CD4-positive, alpha-beta T cell treated with Interferon alpha-2 for 1 hour (primary cell): ENCODE measurements around the gene THSD8.

Source experiments
- DNase-seq, 2 donors: peaks; one replicate each; pipeline ENCODE4 v3.0.0-alpha.2; 2020 to 2022

Gene THSD8

GRCh38 chr19:12779162-12779993 is 22.5 kb upstream of the THSD8 start:
- DNase-seq, result no peak

DNA sequence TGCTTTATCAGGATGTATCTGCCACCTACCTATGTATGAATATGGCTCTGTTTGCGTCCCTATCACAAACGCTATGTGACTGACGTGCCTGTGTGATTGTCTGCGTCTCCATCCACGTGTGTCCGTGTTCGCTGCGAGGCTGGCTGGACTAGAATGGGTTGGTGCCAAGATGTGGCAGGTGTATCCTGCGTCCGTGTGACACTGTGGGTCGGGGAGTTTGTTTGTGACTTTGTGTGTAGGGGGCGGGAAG is 19.8 kb upstream of the THSD8 start:
- no peak for DNase-seq

GRCh38 chr19:12782424-12783290 is 19.2 kb upstream of the THSD8 start:
- DNase-seq, result peak; percentile 94 to 95

DNA sequence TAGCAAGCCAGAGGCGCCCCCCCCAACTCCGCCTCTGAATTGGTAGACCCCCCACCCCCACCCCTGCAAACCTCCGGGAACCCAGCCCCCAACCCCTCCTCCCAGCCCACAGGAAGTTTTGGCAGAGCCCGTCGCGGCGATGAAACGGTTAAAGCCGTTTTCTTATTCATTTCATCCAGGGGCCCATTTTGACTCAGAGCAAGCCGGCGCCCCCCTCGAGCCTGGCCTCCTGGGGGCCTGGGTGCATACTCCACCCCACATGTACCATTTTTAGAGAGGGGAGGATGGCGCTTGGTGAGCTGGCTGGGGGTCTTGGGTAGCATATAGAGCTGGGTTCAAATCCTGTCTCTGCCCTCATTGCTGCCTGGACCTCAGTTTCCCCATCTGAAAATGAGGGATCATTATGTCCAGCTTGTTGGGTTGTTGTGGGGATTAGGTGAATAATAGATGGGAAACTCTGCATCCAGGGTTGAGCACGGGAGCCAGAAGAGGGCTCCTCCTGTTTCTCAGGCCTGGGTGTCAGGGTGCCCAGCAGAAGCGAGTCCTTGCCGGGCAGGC is 18.5 kb upstream of the THSD8 start:
- DNase-seq, result peak in 1 of 2 donors; percentile 51

DNA sequence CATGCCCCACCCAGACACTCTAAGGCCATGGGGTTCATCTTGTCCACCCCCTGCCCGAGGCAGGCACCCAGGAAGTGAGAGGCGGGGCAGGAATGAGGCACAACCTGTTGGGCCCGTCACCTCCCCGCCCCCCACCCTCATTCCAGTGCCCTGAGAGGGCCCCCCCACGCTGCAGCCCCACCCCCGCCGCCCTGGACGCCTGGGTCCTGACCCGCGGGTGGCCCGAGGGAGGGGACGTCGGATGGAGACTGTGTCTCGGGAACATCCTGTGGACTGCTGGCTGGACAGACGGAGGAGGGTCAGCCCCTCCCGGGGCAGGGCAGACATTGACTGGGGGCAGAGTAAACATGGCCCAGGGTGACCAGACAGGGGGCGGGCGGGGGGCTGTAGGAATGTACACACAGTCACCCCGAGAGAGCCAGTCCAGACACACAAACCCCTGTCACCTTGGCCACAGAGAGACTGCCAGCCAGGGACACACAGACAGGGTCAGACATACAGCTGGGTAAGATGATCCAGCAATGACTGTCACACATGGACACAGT is 17.9 kb upstream of the THSD8 start:
- peak; percentile 43 to 57 for DNase-seq

DNA sequence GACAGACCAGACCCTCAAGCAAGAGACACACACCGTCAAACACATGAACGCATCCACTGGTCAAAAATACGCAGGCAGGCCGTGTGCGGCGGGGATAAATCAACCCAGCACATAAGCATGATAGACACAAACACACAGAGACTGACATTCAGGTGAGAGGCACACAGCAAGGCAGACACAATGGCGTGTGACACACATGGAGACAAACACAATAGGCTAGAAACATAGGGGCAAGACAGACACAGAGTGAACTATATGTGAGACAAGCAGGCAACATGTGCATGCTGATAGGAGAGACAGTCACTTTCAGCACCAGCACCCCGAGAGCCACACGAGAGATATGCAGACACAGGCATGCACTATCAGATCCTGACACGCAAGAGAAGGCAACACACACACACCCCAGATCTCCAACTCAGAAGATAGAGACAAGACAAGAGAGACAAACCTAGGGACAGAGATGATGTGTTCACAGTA is 17.4 kb upstream of the THSD8 start:
- DNase-seq, result peak in 1 of 2 donors; percentile 52

DNA sequence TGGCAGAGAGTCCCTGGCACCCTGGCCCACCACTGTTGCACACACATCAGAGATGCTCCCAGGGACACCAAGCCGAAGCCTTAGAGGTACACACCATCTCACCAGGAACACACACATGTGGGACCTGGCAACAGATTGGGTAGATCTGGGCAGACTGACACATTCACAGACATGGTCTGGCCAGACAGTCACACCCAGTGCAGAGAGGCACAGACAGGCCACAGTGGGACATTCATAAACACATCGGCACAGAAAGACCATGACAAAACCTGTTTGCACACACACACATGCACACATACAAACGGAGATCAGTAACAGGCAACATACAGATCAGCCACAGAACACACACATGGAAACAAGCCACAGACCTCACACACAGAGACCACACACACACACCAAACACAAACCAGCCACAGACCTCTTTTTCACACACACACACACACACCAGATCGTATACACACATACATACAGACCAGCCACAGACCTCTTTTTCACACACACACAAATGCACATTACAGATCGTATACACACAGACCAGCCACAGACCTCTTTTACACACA is 16.9 kb upstream of the THSD8 start:
- DNase-seq, result peak; percentile 66 to 81

GRCh38 chr19:12785431-12786031 is 16.3 kb upstream of the THSD8 start:
- peak; percentile 39 to 42 for DNase-seq

DNA sequence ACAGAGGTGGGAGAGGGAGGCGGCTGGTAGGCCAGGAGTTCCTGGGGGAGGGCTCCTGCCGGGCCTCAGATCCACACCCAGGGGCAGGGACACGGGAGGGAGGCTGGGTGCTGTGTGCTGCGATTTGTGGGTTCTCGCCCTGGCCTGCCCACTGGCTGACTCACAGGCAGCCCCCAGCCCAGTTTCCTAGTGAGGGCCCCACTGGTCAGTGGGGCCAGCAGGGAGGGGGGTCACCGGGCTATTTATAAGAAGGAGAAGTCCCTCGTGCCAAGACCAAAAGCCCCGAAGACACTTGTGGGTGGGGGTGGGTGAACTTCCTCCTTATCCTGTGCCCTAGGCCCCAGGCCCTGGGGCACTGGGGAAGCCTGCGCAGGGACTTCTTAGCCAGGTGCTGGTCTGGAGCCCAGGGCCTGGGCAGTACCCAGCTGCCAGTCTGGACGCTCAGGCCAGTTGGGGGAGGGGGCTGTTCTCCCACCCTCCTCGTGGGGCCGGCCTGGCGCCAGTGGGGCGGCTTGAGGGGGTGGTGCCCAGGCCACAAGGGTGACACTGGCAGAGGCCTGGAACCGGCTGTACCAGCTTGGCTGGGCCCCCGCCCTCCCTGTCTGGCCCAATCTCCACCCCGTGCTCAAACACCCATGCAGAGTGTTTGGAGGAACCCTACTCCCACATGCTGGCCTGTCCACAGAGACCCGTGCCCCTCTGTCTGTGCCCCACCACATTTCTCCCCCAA is 15.6 kb upstream of the THSD8 start:
- peak; percentile 55 to 82 for DNase-seq

DNA sequence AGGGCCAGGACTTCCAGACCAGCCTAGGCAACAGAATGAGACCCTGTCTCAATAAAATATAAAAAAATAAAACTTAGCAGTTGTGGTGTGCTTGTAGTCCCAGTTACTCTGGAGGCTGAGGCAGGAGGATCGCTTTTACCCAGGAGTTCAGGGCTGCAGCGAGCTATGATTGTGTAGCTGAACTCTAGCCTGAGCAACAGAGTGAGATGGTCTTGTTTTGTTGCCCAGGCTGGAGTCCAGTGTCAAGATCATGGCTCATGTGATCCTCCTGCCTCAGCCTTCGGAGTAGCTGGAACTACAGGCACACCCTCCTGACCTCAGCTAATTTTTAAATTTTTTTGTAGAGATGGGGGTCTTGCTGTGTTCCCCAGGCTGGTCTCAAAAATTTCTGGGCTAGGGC is 14.9 kb upstream of the THSD8 start:
- no peak for DNase-seq

DNA sequence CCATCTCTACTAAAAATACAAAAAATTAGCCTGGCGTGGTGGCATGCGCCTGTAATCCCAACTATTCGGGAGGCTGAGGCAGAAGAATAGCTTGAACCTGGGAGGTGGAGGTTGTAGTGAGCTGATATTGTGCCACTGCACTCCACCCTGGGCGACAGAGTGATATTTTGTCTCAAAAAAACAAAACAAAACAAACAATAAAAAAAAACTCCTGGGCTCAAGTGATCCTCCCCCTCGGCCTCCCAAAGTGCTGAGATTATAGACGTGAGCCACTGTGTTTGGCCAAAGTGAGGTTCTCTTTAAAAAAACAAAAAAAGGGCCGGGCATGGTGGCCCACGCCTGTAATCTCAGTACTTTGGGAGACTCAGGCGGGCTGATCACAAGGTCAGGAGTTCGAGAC is 14.4 kb upstream of the THSD8 start:
- no peak for DNase-seq

- DNase-seq, result no peak
Measured at GRCh38 chr19:12788042-12788681, 13.7 kb upstream of the THSD8 start.

- DNase-seq, result peak; percentile 82 to 85
Measured at GRCh38 chr19:12788682-12789097, 13.2 kb upstream of the THSD8 start.

DNA sequence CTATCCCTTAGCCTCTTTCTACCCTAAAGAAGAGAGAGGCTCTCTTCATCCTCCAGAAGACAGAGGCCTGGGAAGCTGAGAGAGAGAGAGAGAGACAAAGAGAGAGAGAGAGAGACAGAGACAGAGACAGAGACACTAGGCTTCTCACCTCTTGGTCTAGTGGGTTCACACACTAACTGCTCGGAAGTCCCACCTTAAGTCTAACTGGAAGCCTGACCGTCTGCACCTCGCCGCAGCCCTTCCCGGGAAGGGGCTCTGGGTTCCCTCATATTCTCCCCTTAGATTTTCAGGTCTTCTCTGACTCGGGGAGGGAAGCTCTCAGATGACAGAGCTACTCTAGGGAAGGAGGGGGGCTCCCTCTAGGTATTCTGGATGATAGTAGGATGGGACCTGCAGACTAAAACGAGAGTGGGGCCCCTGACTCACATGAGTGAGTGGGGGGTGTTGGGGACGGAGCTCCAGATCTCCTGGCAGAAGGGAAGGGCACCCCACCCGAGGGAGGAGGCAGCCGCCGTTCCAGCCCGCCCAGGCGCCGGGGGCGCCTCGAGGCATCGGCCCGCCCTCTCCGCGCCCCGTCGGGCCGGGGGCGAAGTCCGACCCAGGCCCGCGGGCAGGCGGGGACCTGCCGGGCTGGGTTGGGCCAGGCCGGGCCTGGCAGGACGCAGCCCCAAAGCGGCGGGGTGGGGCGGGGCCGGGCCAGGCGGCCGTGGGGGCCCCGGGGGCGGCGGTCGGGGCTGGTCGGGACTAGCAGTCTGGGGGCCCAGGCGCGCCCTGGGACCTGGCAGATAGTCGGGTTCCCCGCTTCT is 12.6 kb upstream of the THSD8 start:
- DNase-seq, result peak in 1 of 2 donors; percentile 34

GRCh38 chr19:12789904-12790619 is 11.8 kb upstream of the THSD8 start:
- peak; percentile 98 for DNase-seq

- DNase-seq, result peak in 1 of 2 donors; percentile 44
Measured at GRCh38 chr19:12790628-12791344, 11.1 kb upstream of the THSD8 start.

GRCh38 chr19:12791345-12792050 is 10.4 kb upstream of the THSD8 start, which contains the start of gene JUNB:
JUNB (plus strand) TSS chr19:12791486; CDS start chr19:12791772, 286 bp downstream.
- DNase-seq, result peak; percentile 99
